ENCODE data around the gene INVS. TPM values are rescaled to one million over a fixed set of nuclear protein-coding genes. Genes with fewer than 3 reads are reported as not detected.

The INVS gene
- total RNA-seq, 1 donor from 2014 or later: 34.0 TPM

GRCh38 chr9:100341889-100342288 is 242.8 kb downstream of the INVS start:
- no peak for DNase-seq
- Mint-ChIP-seq H3K27ac (no peak overlapping the region), H3K27me3 (no peaks in the 10 kb centered on the region), H3K4me1 (peaks cover 30% of the 10 kb centered on the region), H3K9me3 (no peaks in the 10 kb centered on the region), H3K36me3 (ENCODE audit: low read depth) (peaks cover 61% of the 10 kb centered on the region), H3K4me3 (no peak overlapping the region)
- POLR2A ChIA-PET: interaction anchor here (0.8 to 2.0 kb wide), 2 partner anchors 11 to 1222 kb away, joined by 3 to 11 read pairs; partner anchors contain the start of gene TEX10
- intact Hi-C loops (cut with micrococcal nuclease): no loop called here
- CTCF ChIA-PET: no interaction called here
- TF ChIP-seq CTCF (IDR thresholded peaks at IDR 0.05): no peak
- no peak for ATAC-seq (ENCODE audit: low read depth)

GRCh38 chr9:100346836-100347235 is 247.8 kb downstream of the INVS start:
- CTCF ChIA-PET: no interaction called here
- intact Hi-C loops (cut with micrococcal nuclease): no loop called here
- H3K27ac Mint-ChIP-seq: no peak overlapping the region
- H3K4me3 Mint-ChIP-seq: no peak overlapping the region
- POLR2A ChIA-PET: no interaction called here
- H3K36me3 Mint-ChIP-seq (ENCODE audit: low read depth): peaks cover 31% of the 10 kb centered on the region
- DNase-seq (no peak), ATAC-seq (ENCODE audit: low read depth) (no peak)
- no peaks in the 10 kb centered on the region for H3K9me3 Mint-ChIP-seq
- TF ChIP-seq CTCF (IDR thresholded peaks at IDR 0.05): no peak
- H3K4me1 Mint-ChIP-seq: peaks cover 52% of the 10 kb centered on the region
- no peaks in the 10 kb centered on the region for H3K27me3 Mint-ChIP-seq

GRCh38 chr9:100350188-100350587 is 251.1 kb downstream of the INVS start:
- peaks cover 24% of the 10 kb centered on the region for H3K36me3 Mint-ChIP-seq (ENCODE audit: low read depth)
- H3K27me3 Mint-ChIP-seq: no peaks in the 10 kb centered on the region
- DNase-seq (no peak), ATAC-seq (ENCODE audit: low read depth) (no peak)
- TF ChIP-seq CTCF (IDR thresholded peaks at IDR 0.05): no peak
- H3K4me1 Mint-ChIP-seq: peaks cover 60% of the 10 kb centered on the region
- POLR2A ChIA-PET: interaction anchor here (1.2 kb wide), 1 partner anchor 9 kb away, joined by 3 read pairs; no protein-coding TSS in a partner anchor
- intact Hi-C loops (cut with micrococcal nuclease): no loop called here
- CTCF ChIA-PET: interaction anchor here (2.1 kb wide), 1 partner anchor 26 kb away, joined by 9 read pairs; no protein-coding TSS in a partner anchor
- no peaks in the 10 kb centered on the region for H3K9me3 Mint-ChIP-seq
- peak overlapping the region; percentile 6 for H3K4me3 Mint-ChIP-seq
- peak overlapping the region; percentile 5 for H3K27ac Mint-ChIP-seq

Other genes starting within 250 kb of the INVS start
- 32.2 and 39.2 TPM in 2 replicates for gene STX17, start 192.6 kb upstream of the INVS start, total RNA-seq
- 14.8 and 16.5 TPM in 2 replicates for gene ERP44, start 243 bp upstream of the INVS start, total RNA-seq